Activated B cell treated with CpG ODN at 0.5 μM for 24 hours (primary cell): ENCODE data around the gene PTPRT. TPM values are rescaled to one million over a fixed set of nuclear protein-coding genes. Genes with fewer than 3 reads are reported as not detected.

Experiments used
- ATAC-seq: fragments of 200-7000 bp; cut with Tn5 transposase; one replicate; pipeline ENCODE4 v1.10.0; 2021; ENCODE audit warnings: low read depth, mild to moderate bottlenecking, moderate library complexity
- CTCF ChIA-PET: fragments of 350-600 bp; sonication (Branson Sonifier 250); formaldehyde crosslinking; loops from one replicate; lab custom pipeline; 2021; ENCODE audit warnings: antibody characterized with exemption; lab: Charles Lee
- POLR2A ChIA-PET: fragments of 350-600 bp; sonication (Branson Sonifier 250); formaldehyde crosslinking; loops from one replicate; lab custom pipeline; 2021; ENCODE audit warnings: antibody characterized with exemption; lab: Charles Lee
- DNase-seq: peaks from one replicate; pipeline ENCODE4 v3.0.0; 2022
- H3K27ac Mint-ChIP-seq: one replicate; pipeline ENCODE4 v1.8.0; 2020; ENCODE audit warnings: mixed read lengths
- H3K27me3 Mint-ChIP-seq: one replicate; pipeline ENCODE4 v1.8.0; 2021; ENCODE audit warnings: mixed read lengths
- H3K36me3 Mint-ChIP-seq: one replicate; pipeline ENCODE4 v1.8.0; 2021; ENCODE audit warnings: low read depth, mixed read lengths
- H3K4me1 Mint-ChIP-seq: one replicate; pipeline ENCODE4 v1.8.0; 2021; ENCODE audit warnings: mixed read lengths
- H3K4me3 Mint-ChIP-seq: one replicate; pipeline ENCODE4 v1.8.0; 2020; ENCODE audit warnings: mild to moderate bottlenecking, mixed read lengths
- H3K9me3 Mint-ChIP-seq: one replicate; pipeline ENCODE4 v1.8.0; 2020; ENCODE audit warnings: mixed read lengths
- intact Hi-C: fragments of 100-400 bp; cut with micrococcal nuclease; formaldehyde crosslinking; loops from one replicate; pipeline ENCODE4 v1.15.1; 2024
- total RNA-seq: library from RNA; stranded (reverse); gene quantifications from 2 replicates; pipeline ENCODE4 v1.2.3, GENCODE V29; 2022
- TF ChIP-seq, protein P1 (sequence below): fragments of 200-600 bp; IDR thresholded peaks from one replicate; pipeline ENCODE4 v1.8.0; 2022; ENCODE audit warnings: antibody characterized with exemption, mild to moderate bottlenecking

Gene PTPRT
- total RNA-seq, 1 donor from 2014 or later = not detected

DNA sequence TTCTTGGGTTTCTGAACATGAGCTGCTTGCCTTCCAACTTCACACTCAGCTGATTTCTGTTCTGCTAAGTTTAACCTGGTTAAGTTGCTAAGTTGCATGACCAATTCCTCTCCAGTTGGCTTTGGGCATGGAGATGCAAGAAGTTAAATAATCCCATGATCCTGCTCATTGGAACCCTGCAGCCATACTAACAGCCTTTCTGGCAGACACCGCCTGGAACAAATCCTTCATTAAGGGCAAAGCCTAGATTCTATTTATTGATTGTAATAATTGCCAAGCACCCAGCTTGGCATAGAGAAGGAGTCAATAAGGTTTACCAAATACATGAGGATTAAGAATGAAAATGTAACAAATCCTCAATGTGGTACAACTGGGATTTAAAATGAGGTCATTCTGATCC, 829.1 kb downstream of the PTPRT start:
- Mint-ChIP-seq H3K27me3 (no peaks in the 10 kb centered on the region), H3K4me1 (no peaks in the 10 kb centered on the region), H3K36me3 (no peaks in the 10 kb centered on the region), H3K4me3 (no peak overlapping the region), H3K9me3 (no peaks in the 10 kb centered on the region), H3K27ac (no peak overlapping the region)
- ChIA-PET CTCF (no interaction called here), POLR2A (no interaction called here)
- TF ChIP-seq, protein P1, sequence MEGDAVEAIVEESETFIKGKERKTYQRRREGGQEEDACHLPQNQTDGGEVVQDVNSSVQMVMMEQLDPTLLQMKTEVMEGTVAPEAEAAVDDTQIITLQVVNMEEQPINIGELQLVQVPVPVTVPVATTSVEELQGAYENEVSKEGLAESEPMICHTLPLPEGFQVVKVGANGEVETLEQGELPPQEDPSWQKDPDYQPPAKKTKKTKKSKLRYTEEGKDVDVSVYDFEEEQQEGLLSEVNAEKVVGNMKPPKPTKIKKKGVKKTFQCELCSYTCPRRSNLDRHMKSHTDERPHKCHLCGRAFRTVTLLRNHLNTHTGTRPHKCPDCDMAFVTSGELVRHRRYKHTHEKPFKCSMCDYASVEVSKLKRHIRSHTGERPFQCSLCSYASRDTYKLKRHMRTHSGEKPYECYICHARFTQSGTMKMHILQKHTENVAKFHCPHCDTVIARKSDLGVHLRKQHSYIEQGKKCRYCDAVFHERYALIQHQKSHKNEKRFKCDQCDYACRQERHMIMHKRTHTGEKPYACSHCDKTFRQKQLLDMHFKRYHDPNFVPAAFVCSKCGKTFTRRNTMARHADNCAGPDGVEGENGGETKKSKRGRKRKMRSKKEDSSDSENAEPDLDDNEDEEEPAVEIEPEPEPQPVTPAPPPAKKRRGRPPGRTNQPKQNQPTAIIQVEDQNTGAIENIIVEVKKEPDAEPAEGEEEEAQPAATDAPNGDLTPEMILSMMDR = no peak
- no peak for ATAC-seq
- no peak for DNase-seq
- intact Hi-C loops = no loop called here

DNA sequence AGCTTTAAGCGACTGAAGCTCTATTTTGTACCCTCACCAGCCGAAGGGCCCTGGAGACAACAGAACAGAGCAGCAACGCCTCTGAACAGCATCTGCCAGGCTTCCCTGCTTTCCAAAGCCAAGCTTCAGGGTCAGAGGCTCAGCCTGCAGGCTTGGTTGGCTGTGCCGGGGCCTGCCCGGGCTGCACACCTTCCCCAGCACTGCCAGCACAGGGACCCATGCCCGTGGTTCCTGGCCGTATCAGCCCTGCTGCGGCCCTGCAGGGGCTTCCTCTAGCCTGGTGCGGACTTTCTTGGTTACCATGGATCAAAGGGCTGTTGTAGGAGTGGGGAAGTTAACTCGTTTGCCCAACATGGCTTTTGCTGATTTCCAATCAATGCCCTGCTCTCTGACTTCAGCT, 830.1 kb downstream of the PTPRT start:
- no peaks in the 10 kb centered on the region for H3K27me3 Mint-ChIP-seq
- TF ChIP-seq, protein P1 = no peak
- intact Hi-C loops = no loop called here
- H3K9me3 Mint-ChIP-seq = no peaks in the 10 kb centered on the region
- POLR2A ChIA-PET = no interaction called here
- no peaks in the 10 kb centered on the region for H3K36me3 Mint-ChIP-seq
- no peak for DNase-seq
- CTCF ChIA-PET = no interaction called here
- H3K4me1 Mint-ChIP-seq = no peaks in the 10 kb centered on the region
- no peak overlapping the region for H3K27ac Mint-ChIP-seq
- ATAC-seq = no peak
- H3K4me3 Mint-ChIP-seq = no peak overlapping the region

DNA sequence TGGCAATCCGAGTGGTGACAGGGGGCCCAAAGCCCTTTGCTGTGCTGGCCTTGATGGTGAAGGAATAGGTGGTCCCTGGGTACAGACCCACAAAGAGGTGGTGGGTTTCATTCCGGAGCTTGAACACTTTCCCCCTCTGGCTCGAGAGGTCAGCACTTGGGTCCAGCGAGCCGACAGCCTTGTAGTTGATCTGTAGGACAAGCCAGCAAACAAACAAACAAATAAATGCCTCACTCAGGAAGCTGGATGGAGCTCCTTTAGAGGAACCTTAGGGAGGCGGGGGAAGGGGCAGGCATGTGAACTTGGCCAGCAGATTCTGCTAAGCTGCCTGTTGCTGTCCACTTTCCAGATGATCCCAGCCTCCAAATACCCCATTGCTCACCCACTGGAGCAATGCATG, 837.6 kb downstream of the PTPRT start:
- Mint-ChIP-seq H3K36me3 (no peaks in the 10 kb centered on the region), H3K4me1 (no peaks in the 10 kb centered on the region), H3K27ac (no peak overlapping the region), H3K9me3 (no peaks in the 10 kb centered on the region), H3K27me3 (no peaks in the 10 kb centered on the region), H3K4me3 (no peak overlapping the region)
- ChIA-PET POLR2A (no interaction called here), CTCF (no interaction called here)
- no peak for ATAC-seq
- intact Hi-C loops = no loop called here
- DNase-seq = no peak
- TF ChIP-seq, protein P1 = no peak

DNA sequence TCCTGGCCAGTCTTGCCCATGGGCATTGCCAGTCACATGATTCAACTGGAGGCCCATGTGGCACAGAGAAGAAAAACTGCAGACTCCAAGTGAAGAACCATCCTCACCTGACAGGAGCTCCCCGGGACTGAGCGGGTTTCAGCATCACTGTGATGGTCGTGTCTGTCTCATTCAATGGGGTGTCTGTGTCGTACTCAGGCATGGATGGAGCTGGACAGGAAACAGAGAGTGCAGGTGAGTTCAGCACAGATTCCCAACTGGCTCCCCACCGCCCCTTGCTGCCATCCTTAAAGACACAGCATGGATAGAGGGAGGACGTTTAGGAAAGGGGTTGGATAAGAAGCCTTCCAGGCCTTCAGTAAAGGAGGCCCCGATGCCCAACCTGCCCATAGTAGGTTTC, 839.2 kb downstream of the PTPRT start:
- no peak for DNase-seq
- no peak overlapping the region for H3K27ac Mint-ChIP-seq
- intact Hi-C loops = no loop called here
- H3K27me3 Mint-ChIP-seq = no peaks in the 10 kb centered on the region
- H3K4me3 Mint-ChIP-seq = no peak overlapping the region
- no peaks in the 10 kb centered on the region for H3K36me3 Mint-ChIP-seq
- ChIA-PET POLR2A (no interaction called here), CTCF (no interaction called here)
- TF ChIP-seq, protein P1 = no peak
- H3K9me3 Mint-ChIP-seq = no peaks in the 10 kb centered on the region
- ATAC-seq = no peak
- H3K4me1 Mint-ChIP-seq = no peaks in the 10 kb centered on the region

DNA sequence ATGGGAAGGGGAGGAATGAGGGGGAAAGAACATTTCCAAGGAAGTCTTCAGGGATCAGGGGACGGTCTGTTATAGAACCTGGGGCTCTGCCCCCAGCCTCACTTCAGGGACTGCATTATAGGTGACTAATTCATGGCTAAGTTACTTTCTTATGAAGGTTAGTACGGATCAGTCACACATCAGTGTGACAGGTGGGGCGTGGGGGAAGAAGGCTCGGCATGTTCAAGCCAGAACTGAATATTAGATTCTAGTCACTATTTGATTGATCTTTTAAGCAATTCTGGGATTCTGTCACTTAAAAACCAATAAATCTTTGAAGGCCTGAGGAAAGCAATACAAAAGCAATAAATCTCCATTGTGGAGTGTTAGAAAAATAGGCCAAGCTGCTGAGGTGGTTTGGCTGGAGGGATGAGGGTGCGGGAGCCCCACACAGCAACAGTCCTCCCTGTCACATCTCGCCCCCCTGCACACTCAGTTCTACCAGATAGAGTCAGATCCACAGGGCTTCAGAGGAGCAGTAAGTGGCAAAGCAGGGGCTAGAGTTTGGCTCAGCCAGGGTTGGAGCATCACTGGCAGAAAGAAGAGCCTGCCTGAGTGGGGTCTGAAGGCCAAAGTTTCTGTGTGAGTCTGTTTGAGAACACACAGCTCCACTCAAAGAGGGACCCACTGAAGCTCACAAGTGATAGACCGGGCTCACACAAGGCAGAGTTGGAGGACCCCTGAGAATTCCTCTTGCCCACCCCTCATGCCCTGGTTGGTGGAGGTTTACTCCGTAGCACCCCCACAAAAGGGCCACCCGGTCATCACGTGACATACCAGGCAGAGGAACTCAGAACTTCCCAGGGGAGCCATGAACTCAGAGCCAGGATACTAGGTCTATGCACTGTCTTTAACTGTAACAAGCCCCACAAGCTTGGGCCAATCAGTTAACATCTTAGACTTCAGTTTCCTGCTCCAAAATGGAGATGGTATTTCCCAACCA, 843.2 kb downstream of the PTPRT start:
- Mint-ChIP-seq H3K36me3 (no peaks in the 10 kb centered on the region), H3K27ac (no peak overlapping the region), H3K27me3 (no peaks in the 10 kb centered on the region), H3K4me3 (no peak overlapping the region), H3K9me3 (no peaks in the 10 kb centered on the region), H3K4me1 (no peaks in the 10 kb centered on the region)
- CTCF ChIA-PET = no interaction called here
- no peak for ATAC-seq
- POLR2A ChIA-PET = no interaction called here
- DNase-seq = no peak
- intact Hi-C loops = no loop called here
- TF ChIP-seq, protein P1 = no peak
